Esophagus squamous epithelium (tissue), 4 donors: ENCODE measurements around the gene FNDC1.

Experiments used
- CTCF ChIP-seq, 6 experiments: fragments of 450-650 bp in 4 of 6; fragments of 200-600 bp in 2 of 6; sonication (generic) in 2 of 6; IDR thresholded peaks; one replicate each; pipeline ENCODE4 v1.5.1; 2016 to 2019; ENCODE audit warnings: antibody characterized with exemption in 6 of 6, mild to moderate bottlenecking in 4 of 6, moderate library complexity in 4 of 6
- POLR2A ChIP-seq, 4 donors: fragments of 450-650 bp; IDR thresholded peaks; one replicate each; pipeline ENCODE4 v1.6.1; 2017; ENCODE audit warnings: antibody characterized with exemption in 4 of 4, mild to moderate bottlenecking in 4 of 4, moderate library complexity in 3 of 4

GRCh38 chr6:159232106-159232645 is 63.0 kb downstream of the FNDC1 start:
- TF ChIP-seq POLR2A (IDR thresholded peaks at IDR 0.05) (no peak), CTCF (IDR thresholded peaks at IDR 0.05) (no peak)
